ENCODE results near the gene LHFPL3. TPM values are rescaled to one million over a fixed set of nuclear protein-coding genes. Genes with fewer than 3 reads are reported as not detected.

The LHFPL3 gene
- total RNA-seq, 4 donors from 2014 or later, result not detected

DNA sequence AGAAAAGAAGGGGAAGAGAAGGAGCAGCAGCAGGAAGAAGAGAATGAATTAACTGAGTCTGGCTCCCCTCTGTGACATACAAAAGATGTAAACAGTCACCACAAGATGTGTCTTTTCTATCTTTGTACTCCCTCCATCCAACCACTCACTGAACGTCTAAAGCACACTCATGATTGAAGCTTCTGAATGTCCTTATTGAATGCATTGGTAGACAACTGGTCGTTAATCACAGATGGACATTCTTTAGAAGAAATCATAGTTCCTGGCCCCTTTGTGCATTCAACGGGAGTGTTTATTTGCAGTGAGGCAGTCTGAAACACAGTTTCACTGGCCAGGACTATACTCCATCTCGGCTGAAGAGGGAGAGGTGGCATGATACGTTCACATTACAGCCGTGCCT lies 479.3 kb downstream of the LHFPL3 start:
- no peak overlapping the region for H3K4me3 ChIP-seq
- no peaks in the 10 kb centered on the region for H3K27me3 ChIP-seq
- no peaks in the 10 kb centered on the region for H3K36me3 ChIP-seq
- H3K4me1 ChIP-seq, result no peaks in the 10 kb centered on the region
- no peaks in the 10 kb centered on the region for H3K9me3 ChIP-seq
- intact Hi-C loops (cut with DNase I), result no loop called here
- 46% methylated on average over 6 of the region's 6 CpGs for WGBS
- no peak overlapping the region for H3K27ac ChIP-seq (replicated peaks in 1 of 4)
- no peak for DNase-seq (ENCODE audit: extremely low spot score)
- TF ChIP-seq POLR2A (IDR thresholded peaks at IDR 0.05; ENCODE audit: low read depth) (no peak), EP300 (IDR thresholded peaks at IDR 0.05) (no peak), POLR2AphosphoS5 (IDR thresholded peaks at IDR 0.05) (no peak)
- TF ChIP-seq, protein P1, sequence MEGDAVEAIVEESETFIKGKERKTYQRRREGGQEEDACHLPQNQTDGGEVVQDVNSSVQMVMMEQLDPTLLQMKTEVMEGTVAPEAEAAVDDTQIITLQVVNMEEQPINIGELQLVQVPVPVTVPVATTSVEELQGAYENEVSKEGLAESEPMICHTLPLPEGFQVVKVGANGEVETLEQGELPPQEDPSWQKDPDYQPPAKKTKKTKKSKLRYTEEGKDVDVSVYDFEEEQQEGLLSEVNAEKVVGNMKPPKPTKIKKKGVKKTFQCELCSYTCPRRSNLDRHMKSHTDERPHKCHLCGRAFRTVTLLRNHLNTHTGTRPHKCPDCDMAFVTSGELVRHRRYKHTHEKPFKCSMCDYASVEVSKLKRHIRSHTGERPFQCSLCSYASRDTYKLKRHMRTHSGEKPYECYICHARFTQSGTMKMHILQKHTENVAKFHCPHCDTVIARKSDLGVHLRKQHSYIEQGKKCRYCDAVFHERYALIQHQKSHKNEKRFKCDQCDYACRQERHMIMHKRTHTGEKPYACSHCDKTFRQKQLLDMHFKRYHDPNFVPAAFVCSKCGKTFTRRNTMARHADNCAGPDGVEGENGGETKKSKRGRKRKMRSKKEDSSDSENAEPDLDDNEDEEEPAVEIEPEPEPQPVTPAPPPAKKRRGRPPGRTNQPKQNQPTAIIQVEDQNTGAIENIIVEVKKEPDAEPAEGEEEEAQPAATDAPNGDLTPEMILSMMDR (IDR thresholded peaks at IDR 0.05), result no peak

DNA sequence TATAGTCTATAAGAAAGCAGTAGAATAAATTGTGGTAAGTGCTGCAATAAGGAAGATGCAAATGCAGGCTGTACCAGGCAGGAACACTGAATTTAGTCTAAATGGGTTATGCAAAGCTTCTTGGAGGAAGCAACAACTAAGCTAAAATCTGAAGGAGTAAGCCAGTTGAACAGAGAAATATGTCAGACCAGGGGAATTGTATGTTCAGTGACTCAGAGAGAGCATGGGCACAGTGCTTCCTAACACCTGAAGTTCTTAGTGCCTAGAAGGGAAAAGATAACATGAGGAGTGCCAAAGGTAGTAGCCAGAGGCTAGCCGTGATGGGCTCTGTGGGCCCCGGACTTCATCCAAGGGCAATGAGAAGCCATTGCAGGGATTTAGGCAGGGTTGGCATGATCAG lies 481.5 kb downstream of the LHFPL3 start:
- Histone ChIP-seq H3K4me1 (no peaks in the 10 kb centered on the region), H3K4me3 (no peak overlapping the region), H3K27me3 (peaks cover 0 to 6% (median 0%) of the 10 kb centered on the region in 4 donors), H3K36me3 (no peaks in the 10 kb centered on the region), H3K9me3 (no peaks in the 10 kb centered on the region), H3K27ac (replicated peaks in 1 of 4) (no peak overlapping the region)
- DNase-seq (ENCODE audit: extremely low spot score), result no peak
- intact Hi-C loops (cut with DNase I), result no loop called here
- TF ChIP-seq, protein P1 (IDR thresholded peaks at IDR 0.05), result no peak
- TF ChIP-seq POLR2AphosphoS5 (IDR thresholded peaks at IDR 0.05), result no peak
- no peak for TF ChIP-seq POLR2A (IDR thresholded peaks at IDR 0.05; ENCODE audit: low read depth)
- TF ChIP-seq EP300 (IDR thresholded peaks at IDR 0.05), result no peak
- 87% methylated on average over 2 of the region's 2 CpGs for WGBS

DNA sequence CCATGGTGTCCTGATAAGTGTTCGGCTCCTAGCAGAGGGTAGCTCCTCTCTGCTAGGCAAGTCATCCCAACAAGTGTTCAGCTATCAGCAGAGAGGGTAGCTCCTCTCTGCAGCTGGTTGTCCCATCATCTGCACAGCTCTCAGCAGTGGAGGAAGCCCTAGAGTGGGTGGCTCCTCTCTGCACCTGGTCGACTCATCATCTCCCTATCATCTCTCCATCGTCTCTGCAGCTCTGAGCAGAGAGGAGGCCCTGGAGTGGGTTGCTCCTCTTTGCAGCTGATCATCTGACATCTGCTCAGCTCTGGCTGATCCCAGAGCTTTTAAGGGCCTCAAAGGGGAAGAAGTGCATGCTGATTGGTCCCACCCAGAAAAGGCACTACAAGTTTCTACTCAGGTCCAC lies 485.7 kb downstream of the LHFPL3 start:
- TF ChIP-seq, protein P1 (IDR thresholded peaks at IDR 0.05), result no peak
- no peak for TF ChIP-seq POLR2A (IDR thresholded peaks at IDR 0.05; ENCODE audit: low read depth)
- TF ChIP-seq EP300 (IDR thresholded peaks at IDR 0.05), result no peak
- no peak for TF ChIP-seq POLR2AphosphoS5 (IDR thresholded peaks at IDR 0.05)
- no peak overlapping the region for H3K4me3 ChIP-seq
- H3K9me3 ChIP-seq, result no peaks in the 10 kb centered on the region
- intact Hi-C loops (cut with DNase I), result no loop called here
- H3K27ac ChIP-seq (replicated peaks in 1 of 4), result no peak overlapping the region
- peaks cover 0 to 9% (median 0%) of the 10 kb centered on the region in 4 donors for H3K27me3 ChIP-seq
- no peaks in the 10 kb centered on the region for H3K36me3 ChIP-seq
- no peak for DNase-seq (ENCODE audit: extremely low spot score)
- no peaks in the 10 kb centered on the region for H3K4me1 ChIP-seq
- 59% methylated on average over 3 of the region's 3 CpGs for WGBS

DNA sequence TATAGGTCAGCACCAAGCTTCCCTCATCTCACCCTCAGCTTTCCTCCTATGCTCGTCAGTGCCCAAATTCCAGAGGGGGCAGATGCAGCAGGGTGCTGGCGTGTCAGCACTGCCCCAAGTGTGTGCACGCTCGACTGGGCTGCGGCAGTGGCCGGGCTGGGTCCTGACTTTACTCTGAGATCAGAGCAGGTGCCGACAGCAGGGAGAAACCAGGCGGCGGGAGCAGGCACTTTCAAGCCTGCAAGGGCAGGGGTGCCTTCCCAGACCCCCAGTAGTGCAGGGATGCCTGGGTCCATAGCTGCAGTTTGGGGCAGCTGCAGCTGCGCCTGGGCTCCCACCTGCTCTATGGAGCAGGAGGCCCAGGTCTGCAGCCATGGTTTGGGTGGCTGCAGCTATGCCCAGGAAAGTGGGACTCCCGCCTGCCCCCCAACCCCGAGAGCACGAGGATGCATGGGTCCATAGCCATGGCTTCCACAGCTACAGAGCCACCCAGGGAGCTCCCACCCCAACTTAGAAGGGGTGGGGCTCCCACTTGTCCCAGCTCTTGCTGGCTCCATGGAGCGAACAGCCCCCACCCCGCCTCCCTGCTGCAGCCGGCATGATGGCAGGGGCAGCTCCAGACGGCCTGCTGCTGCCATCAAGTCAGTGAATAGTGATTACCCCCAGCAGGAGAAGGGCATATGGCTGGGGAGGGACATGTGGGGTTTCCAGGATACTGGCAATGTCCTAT lies 486.4 kb downstream of the LHFPL3 start:
- TF ChIP-seq, protein P1 (IDR thresholded peaks at IDR 0.05), result no peak
- TF ChIP-seq POLR2AphosphoS5 (IDR thresholded peaks at IDR 0.05) (no peak), POLR2A (IDR thresholded peaks at IDR 0.05; ENCODE audit: low read depth) (no peak), EP300 (IDR thresholded peaks at IDR 0.05) (no peak)
- peaks cover 0 to 9% (median 0%) of the 10 kb centered on the region in 4 donors for H3K27me3 ChIP-seq
- no peaks in the 10 kb centered on the region for H3K4me1 ChIP-seq
- no peaks in the 10 kb centered on the region for H3K9me3 ChIP-seq
- DNase-seq (ENCODE audit: extremely low spot score), result no peak
- H3K4me3 ChIP-seq, result no peak overlapping the region
- H3K36me3 ChIP-seq, result no peaks in the 10 kb centered on the region
- intact Hi-C loops (cut with DNase I), result no loop called here
- WGBS, result 27% methylated on average over 2 of the region's 17 CpGs
- no peak overlapping the region for H3K27ac ChIP-seq (replicated peaks in 1 of 4)

DNA sequence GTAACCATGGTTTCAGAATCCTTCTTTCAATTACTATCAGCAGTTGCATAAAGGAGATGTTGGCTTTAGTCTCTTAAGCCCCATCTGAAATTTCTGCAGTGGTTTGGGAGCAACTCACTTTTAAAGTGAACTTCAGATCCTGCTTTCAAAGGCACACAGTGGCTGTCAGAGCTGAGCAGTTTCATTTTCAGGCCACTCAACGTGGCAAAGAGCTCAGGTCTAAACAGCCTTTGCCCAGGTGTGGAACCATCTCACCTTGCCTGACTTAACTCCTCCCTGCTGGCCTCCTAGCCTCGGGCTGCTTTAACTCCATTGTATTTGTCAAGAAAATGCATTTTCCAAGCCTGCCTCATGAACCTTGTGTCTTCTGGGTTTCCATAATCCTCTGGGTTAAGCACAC lies 488.1 kb downstream of the LHFPL3 start:
- Histone ChIP-seq H3K27ac (replicated peaks in 1 of 4) (no peak overlapping the region), H3K4me1 (no peaks in the 10 kb centered on the region), H3K4me3 (no peak overlapping the region), H3K27me3 (peaks cover 0 to 9% (median 0%) of the 10 kb centered on the region in 4 donors), H3K36me3 (no peaks in the 10 kb centered on the region), H3K9me3 (no peaks in the 10 kb centered on the region)
- intact Hi-C loops (cut with DNase I), result no loop called here
- DNase-seq (ENCODE audit: extremely low spot score), result no peak
- TF ChIP-seq POLR2A (IDR thresholded peaks at IDR 0.05; ENCODE audit: low read depth), result no peak
- TF ChIP-seq, protein P1 (IDR thresholded peaks at IDR 0.05), result no peak
- TF ChIP-seq POLR2AphosphoS5 (IDR thresholded peaks at IDR 0.05), result no peak
- no peak for TF ChIP-seq EP300 (IDR thresholded peaks at IDR 0.05)
- 53% methylated on average over 2 of the region's 2 CpGs for WGBS

Data from esophagus muscularis mucosa (tissue), 4 donors.